C4-2B (cell line): Measurements from ENCODE around the gene PRR30.
"Not testable (repeated sequence)": the region's sequence is repeated elsewhere in the genome, so short reads cannot be mapped to it uniquely, and the experiment has no call there.

Source experiments
- H3K27ac ChIP-seq: fragments of 450-650 bp; 2 replicates; pipeline ENCODE4 v1.5.1; 2017
- CTCF ChIP-seq: fragments of 450-650 bp; conservative IDR thresholded peaks from 2 replicates; pipeline ENCODE4 v1.5.1; 2017; ENCODE audit warnings: mild to moderate bottlenecking
- ZFX ChIP-seq: fragments of 450-650 bp; IDR thresholded peaks from 2 replicates; pipeline ENCODE4 v1.6.1; 2017

Gene PRR30

GRCh38 chr2:27178469-27178868, 39.3 kb upstream of the PRR30 start:
- no peak for TF ChIP-seq ZFX
- TF ChIP-seq CTCF = no peak
- no peak overlapping the region for H3K27ac ChIP-seq

- TF ChIP-seq ZFX (no peak), CTCF (no peak)
- H3K27ac ChIP-seq = no peak overlapping the region
These were observed 38.5 kb upstream of the PRR30 start for GRCh38 chr2:27177441-27178351.

GRCh38 chr2:27175781-27176180, 36.6 kb upstream of the PRR30 start:
- H3K27ac ChIP-seq = not testable (repeated sequence)

- H3K27ac ChIP-seq = no peak overlapping the region
- no peak for TF ChIP-seq CTCF
- TF ChIP-seq ZFX = no peak
These were observed 36.1 kb upstream of the PRR30 start for GRCh38 chr2:27175330-27175729.

GRCh38 chr2:27174638-27175037, 35.4 kb upstream of the PRR30 start:
- TF ChIP-seq ZFX (no peak), CTCF (no peak)
- H3K27ac ChIP-seq = no peak overlapping the region

GRCh38 chr2:27171351-27171848, 32.2 kb upstream of the PRR30 start:
- H3K27ac ChIP-seq = no peak overlapping the region
- TF ChIP-seq ZFX (no peak), CTCF (no peak)

- no peak for TF ChIP-seq CTCF
- no peak for TF ChIP-seq ZFX
- H3K27ac ChIP-seq = no peak overlapping the region
These were observed 31.5 kb upstream of the PRR30 start for GRCh38 chr2:27170581-27171337.
